Adrenal gland (tissue), 12 donors: ENCODE data around the gene JAM2. TPM values are rescaled to one million over a fixed set of nuclear protein-coding genes. Genes with fewer than 3 reads are reported as not detected.
"Not testable (repeated sequence)": the region's sequence is repeated elsewhere in the genome, so short reads cannot be mapped to it uniquely, and the experiment has no call there.

ENCODE experiments used
- DNase-seq, 7 donors: peaks; one replicate each; pipeline ENCODE4 v3.0.0-alpha.2; 2019 to 2020
- H3K27ac ChIP-seq, 5 donors: fragments of 200-600 bp; sonication (generic) in 4 of 5; 1 replicate in 3 of 5; 2 replicates in 2 of 5; pipeline versions ENCODE4 v1.5.1 to v1.8.0; 2016 to 2020; ENCODE audit warnings: mild to moderate bottlenecking in 1 of 5
- H3K27me3 ChIP-seq: fragments of 200-600 bp; 2 replicates; pipeline ENCODE4 v1.8.0; 2021
- H3K36me3 ChIP-seq, 2 donors: fragments of 200-600 bp; replicated peaks in 1 of 2; 1 replicate in 1 of 2; 2 replicates in 1 of 2; pipeline versions ENCODE4 v1.5.1 to v1.8.0; 2018 to 2022
- H3K4me1 ChIP-seq, 2 donors: fragments of 200-600 bp; replicated peaks in 1 of 2; 1 replicate in 1 of 2; 2 replicates in 1 of 2; pipeline versions ENCODE4 v1.5.1 to v1.8.0; 2018 to 2021
- H3K4me3 ChIP-seq, 4 donors: fragments of 200-600 bp; sonication (generic) in 3 of 4; one replicate each; pipeline ENCODE4 v1.5.1; 2016 to 2018
- H3K9me3 ChIP-seq, 3 donors: fragments of 200-600 bp; sonication (generic) in 1 of 3; replicated peaks in 1 of 3; 1 replicate in 2 of 3; 2 replicates in 1 of 3; pipeline versions ENCODE4 v1.5.1 to v1.8.0; 2016 to 2021
- POLR2A ChIP-seq, 2 donors: fragments of 450-650 bp; IDR thresholded peaks; one replicate each; pipeline ENCODE4 v1.6.1; 2017; ENCODE audit warnings: antibody characterized with exemption in 2 of 2, mild to moderate bottlenecking in 2 of 2, moderate library complexity in 1 of 2
- WGBS, 4 donors: extraction: QIAGEN DNeasy Blood & Tissue Kit in 2 of 4; methylation state at CpG; one replicate each; pipeline versions ENCODE4 v1.1.5 to v1.1.7; 2013 to 2017; 5-methylcytosine and 5-hydroxymethylcytosine counted together
- intact Hi-C, 2 donors: fragments of 100-400 bp; cut with DNase I; formaldehyde crosslinking; loops; one replicate each; pipeline versions ENCODE4 v1.14.1 to v1.15.0; 2022 to 2023
- polyA plus RNA-seq, 3 donors: library from polyadenylated mRNA; stranded (reverse); fragments of 200-250 nt in 2 of 3; fragments of 350-450 nt in 1 of 3; fragmentation: Illumina TruSeq in 1 of 3; extraction: RNeasy Lipid Tissue Mini Kit (QIAGEN cat#74804) in 1 of 3; gene quantifications; one replicate each; pipeline ENCODE4 v1.2.3, GENCODE V29; 2013 to 2014
- total RNA-seq, 9 donors: library from RNA; depleted of rRNA in 4 of 9; stranded (reverse); fragments of >200 nt in 4 of 9; fragments of 120-200 nt in 1 of 9; fragmentation: NEBNext Ultra II Directional in 1 of 9; extraction: Animal tissue kit (Norgen Biotek cat#: 25700) in 1 of 9; gene quantifications; one replicate each; pipeline versions ENCODE4 v1.1.0 to v1.2.4, GENCODE V29; 2013 to 2023
- TF ChIP-seq, protein P1 (sequence below), 6 experiments: fragments of 450-650 bp in 4 of 6; fragments of 200-600 bp in 2 of 6; sonication (generic) in 1 of 6; IDR thresholded peaks; 1 replicate in 5 of 6; 2 replicates in 1 of 6; pipeline versions ENCODE4 v1.5.1 to v1.8.0; 2016 to 2021; ENCODE audit warnings: antibody characterized with exemption in 6 of 6, mild to moderate bottlenecking in 2 of 6, moderate library complexity in 1 of 6
- donor health status: healthy with polysubstance abuse.
- donor health status: Bipolar disorder and iron deficiency.
- donor health status: DM: yes; HTN: yes; CAD: no.
- donor health status: DM: no; HTN: no; CAD: no.
- donor health status: DM: no; HTN: no; CAD: no.
- donor health status: DM: yes; HTN: yes; CAD: no.

JAM2 gene
- total and polyA plus RNA-seq, 12 donors, result 2.1 to 38.6 (median 17.7) TPM

DNA sequence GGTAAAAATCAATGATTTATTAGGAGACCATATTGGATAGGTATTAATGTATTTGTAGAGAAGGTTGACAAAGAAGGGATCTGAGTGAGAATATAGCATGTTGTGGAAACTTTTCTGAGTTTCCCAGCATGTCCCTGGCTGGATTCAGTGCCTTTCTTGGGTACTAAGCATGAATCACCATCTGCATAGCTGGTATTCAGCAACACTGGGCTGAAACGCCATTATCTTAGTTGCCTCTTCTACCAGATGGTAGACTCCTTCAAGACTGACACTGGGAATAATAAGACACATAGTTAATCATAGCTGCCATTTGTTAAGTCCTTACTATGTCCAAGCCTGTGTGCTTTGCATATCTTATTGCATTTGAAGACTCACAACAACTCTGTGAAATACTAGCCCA, 50.2 kb downstream of the JAM2 start:
- WGBS, 4 donors, result 71 to 87% (median 82%) methylated on average over 1 of the region's 1 CpG
- no peak overlapping the region for H3K27ac ChIP-seq
- no peaks in the 10 kb centered on the region for H3K36me3 ChIP-seq
- H3K9me3 ChIP-seq, result peaks cover 0 to 5% (median 0%) of the 10 kb centered on the region in 3 donors
- H3K27me3 ChIP-seq, result no peaks in the 10 kb centered on the region
- no peak overlapping the region for H3K4me3 ChIP-seq
- no peak for TF ChIP-seq POLR2A (IDR thresholded peaks at IDR 0.05)
- TF ChIP-seq, protein P1, sequence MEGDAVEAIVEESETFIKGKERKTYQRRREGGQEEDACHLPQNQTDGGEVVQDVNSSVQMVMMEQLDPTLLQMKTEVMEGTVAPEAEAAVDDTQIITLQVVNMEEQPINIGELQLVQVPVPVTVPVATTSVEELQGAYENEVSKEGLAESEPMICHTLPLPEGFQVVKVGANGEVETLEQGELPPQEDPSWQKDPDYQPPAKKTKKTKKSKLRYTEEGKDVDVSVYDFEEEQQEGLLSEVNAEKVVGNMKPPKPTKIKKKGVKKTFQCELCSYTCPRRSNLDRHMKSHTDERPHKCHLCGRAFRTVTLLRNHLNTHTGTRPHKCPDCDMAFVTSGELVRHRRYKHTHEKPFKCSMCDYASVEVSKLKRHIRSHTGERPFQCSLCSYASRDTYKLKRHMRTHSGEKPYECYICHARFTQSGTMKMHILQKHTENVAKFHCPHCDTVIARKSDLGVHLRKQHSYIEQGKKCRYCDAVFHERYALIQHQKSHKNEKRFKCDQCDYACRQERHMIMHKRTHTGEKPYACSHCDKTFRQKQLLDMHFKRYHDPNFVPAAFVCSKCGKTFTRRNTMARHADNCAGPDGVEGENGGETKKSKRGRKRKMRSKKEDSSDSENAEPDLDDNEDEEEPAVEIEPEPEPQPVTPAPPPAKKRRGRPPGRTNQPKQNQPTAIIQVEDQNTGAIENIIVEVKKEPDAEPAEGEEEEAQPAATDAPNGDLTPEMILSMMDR (IDR thresholded peaks at IDR 0.05), result no peak
- H3K4me1 ChIP-seq, result peaks cover 0 to 5% of the 10 kb centered on the region in 2 donors
- DNase-seq, result no peak
- intact Hi-C loops, result no loop called here

DNA sequence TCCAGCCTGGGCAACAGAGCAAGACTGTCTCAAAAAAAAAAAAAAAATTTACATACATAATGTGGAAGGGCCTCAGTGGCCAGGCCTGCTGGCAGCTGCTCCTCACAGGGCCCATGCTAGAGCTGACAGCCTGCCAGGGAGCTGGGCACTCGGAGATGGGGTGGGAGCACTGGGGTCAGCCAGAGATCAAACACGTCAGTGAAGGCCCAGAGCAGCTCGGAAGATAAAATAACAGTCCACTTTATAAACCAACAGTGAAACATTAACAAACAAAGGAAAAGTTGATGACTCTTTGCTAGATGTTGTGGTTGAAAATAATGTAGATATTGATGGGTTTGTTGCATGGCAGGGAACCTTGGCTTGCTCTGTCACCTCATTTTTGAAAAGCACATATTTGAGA, 52.9 kb downstream of the JAM2 start:
- WGBS, 4 donors, result 79 to 90% (median 87%) methylated on average over 3 of the region's 3 CpGs
- Histone ChIP-seq H3K27me3 (no peaks in the 10 kb centered on the region), H3K27ac (no peak overlapping the region), H3K9me3 (peaks cover 0 to 3% (median 0%) of the 10 kb centered on the region in 3 donors), H3K36me3 (no peaks in the 10 kb centered on the region), H3K4me1 (no peaks in the 10 kb centered on the region), H3K4me3 (no peak overlapping the region)
- no peak for DNase-seq
- TF ChIP-seq, protein P1 (IDR thresholded peaks at IDR 0.05), result no peak
- TF ChIP-seq POLR2A (IDR thresholded peaks at IDR 0.05), result no peak
- intact Hi-C loops, result no loop called here

DNA sequence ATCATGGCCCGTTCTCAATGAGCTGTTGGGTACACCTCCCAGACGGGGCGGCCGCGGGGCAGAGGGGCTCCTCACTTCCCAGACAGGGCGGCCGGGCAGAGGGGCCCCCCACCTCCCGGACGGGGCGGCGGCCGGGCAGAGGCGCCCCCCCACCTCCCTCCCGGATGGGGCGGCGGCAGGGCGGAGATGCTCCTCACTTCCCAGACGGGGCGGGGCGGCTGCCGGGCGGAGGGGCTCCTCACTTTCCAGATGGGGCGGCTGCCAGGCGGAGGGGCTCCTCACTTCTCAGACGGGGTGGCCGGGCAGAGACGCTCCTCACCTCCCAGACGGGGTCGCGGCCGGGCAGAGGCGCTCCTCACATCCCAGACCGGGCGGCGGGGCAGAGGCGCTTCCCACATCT, 56.4 kb downstream of the JAM2 start:
- H3K36me3 ChIP-seq, result not testable (repeated sequence)

DNA sequence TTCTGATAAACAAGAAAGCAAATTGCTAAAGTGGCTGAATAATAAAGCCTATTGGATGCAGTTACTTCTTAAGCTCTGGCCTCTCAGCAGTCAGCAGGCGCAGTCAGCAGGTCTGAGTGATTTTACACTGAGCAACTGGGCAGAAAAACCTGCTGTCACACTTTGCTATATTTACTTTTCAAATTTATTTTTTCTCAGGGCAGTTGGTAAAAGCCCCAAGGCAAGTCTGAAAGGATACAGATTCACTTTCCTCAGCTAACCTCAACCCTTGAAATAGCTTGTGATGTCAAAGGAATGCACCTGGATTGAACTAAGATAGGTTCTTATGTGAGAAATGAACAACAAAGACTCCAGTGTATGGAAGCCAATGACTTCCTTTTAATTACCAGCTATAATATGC, 61.7 kb downstream of the JAM2 start:
- TF ChIP-seq, protein P1 (IDR thresholded peaks at IDR 0.05), result no peak
- TF ChIP-seq POLR2A (IDR thresholded peaks at IDR 0.05), result no peak
- intact Hi-C loops, result no loop called here
- H3K4me3 ChIP-seq, result no peak overlapping the region
- peaks cover 0 to 4% of the 10 kb centered on the region in 2 donors for H3K36me3 ChIP-seq
- 87 to 95% (median 93%) methylated on average over 1 of the region's 1 CpG for WGBS, 4 donors
- peak overlapping the region in 1 of 5 donors; percentile 15 for H3K27ac ChIP-seq
- DNase-seq, result peak in 1 of 7 donors; percentile 13
- H3K9me3 ChIP-seq, result no peaks in the 10 kb centered on the region
- no peaks in the 10 kb centered on the region for H3K27me3 ChIP-seq
- peaks cover 7 to 8% of the 10 kb centered on the region in 2 donors for H3K4me1 ChIP-seq

More for the DNA sequence above, 56.4 kb downstream of the JAM2 start:
- H3K9me3 ChIP-seq, H3K27me3 ChIP-seq, H3K4me1 ChIP-seq, H3K27ac ChIP-seq, DNase-seq, intact Hi-C loops, H3K4me3 ChIP-seq: not testable (repeated sequence)
- 92 to 97% (median 94%) methylated on average over 6 to 35 of the region's 36 CpGs for WGBS, 4 donors

DNA sequence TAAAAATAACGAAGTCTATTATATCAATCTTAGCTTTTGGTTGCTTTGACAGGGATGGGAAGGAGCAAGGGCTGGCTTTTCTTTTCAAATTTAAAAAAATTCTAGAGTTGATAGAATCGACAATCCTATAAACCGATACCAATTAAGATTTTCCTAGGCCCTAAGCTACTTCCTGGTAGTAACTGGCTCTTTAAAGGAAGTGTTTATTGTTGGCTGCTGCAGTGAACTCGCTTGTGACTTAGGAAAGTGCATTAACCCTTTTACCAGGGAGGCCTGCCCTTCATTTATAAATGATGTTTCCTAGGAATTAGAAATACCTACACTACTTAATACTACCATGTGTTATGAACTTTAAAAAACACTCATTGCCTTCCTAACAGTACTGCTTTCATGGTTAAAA, 62.5 kb downstream of the JAM2 start:
- Histone ChIP-seq H3K27ac (peak overlapping the region in 1 of 5 donors; percentile 15), H3K4me1 (peaks cover 7 to 8% of the 10 kb centered on the region in 2 donors), H3K27me3 (no peaks in the 10 kb centered on the region), H3K9me3 (no peaks in the 10 kb centered on the region), H3K4me3 (no peak overlapping the region), H3K36me3 (peaks cover 0 to 4% of the 10 kb centered on the region in 2 donors)
- intact Hi-C loops, result no loop called here
- 58 to 66% (median 62%) methylated on average over 4 of the region's 4 CpGs for WGBS, 4 donors
- no peak for DNase-seq
- no peak for TF ChIP-seq POLR2A (IDR thresholded peaks at IDR 0.05)
- TF ChIP-seq, protein P1 (IDR thresholded peaks at IDR 0.05), result no peak
